ENCODE measurements around the gene TEKT2.

TEKT2 gene

DNA sequence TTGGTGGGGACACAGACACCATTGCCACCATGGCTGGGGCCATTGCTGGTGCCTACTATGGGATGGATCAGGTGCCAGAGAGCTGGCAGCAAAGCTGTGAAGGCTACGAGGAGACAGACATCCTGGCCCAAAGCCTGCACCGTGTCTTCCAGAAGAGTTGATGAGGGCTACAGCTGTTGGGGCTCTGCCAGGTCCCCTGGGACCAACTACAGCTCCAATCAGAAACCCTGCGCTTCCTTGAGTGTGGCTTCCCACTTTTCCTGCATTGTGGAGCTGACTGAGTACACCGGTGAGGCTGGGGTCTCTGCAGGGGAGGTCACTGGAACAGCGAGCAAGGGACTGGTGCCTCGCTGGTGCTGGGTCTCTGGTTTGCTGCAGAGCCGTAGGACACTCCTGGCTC lies 9.3 kb downstream of the TEKT2 start:
- no peaks in the 10 kb centered on the region for H3K9me3 Mint-ChIP-seq
- no peak overlapping the region for H3K4me3 Mint-ChIP-seq
- H3K36me3 Mint-ChIP-seq: peaks cover 78% of the 10 kb centered on the region
- DNase-seq (ENCODE audit: low spot score in 2 of 2): no peak
- ATAC-seq: no peak
- H3K4me1 Mint-ChIP-seq: peaks cover 20% of the 10 kb centered on the region
- peak overlapping the region; percentile 71 for H3K27ac Mint-ChIP-seq

GRCh38 chr1:36093929-36094328 lies 10.0 kb downstream of the TEKT2 start:
- DNase-seq (ENCODE audit: low spot score in 2 of 2) (no peak), ATAC-seq (no peak)
- Mint-ChIP-seq H3K27ac (no peak overlapping the region), H3K4me1 (peaks cover 20% of the 10 kb centered on the region), H3K4me3 (no peak overlapping the region), H3K36me3 (peaks cover 78% of the 10 kb centered on the region), H3K9me3 (no peaks in the 10 kb centered on the region)

DNA sequence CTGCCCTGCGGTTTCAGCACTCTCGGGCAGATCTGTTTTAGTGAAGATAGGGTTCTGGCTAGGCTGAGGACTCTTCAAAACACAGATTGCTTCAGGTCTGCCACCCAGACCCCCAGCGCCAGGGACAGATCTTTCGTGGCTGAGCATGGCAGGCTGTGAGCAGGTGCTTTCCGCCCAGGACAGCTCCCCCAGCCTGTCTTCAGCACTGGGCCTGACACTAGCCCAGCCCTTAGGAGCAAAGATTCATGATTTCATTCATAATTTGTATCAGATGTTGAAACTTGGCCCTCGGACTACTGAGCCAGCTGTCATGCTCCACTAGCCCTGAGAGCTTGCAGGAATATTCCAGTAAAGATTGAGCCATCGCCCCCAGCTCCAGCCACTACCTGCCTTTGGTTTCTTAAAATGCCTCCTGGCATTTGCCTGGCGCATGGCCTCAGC lies 10.7 kb downstream of the TEKT2 start:
- no peak for ATAC-seq
- H3K36me3 Mint-ChIP-seq: peaks cover 73% of the 10 kb centered on the region
- no peak overlapping the region for H3K27ac Mint-ChIP-seq
- no peak overlapping the region for H3K4me3 Mint-ChIP-seq
- H3K9me3 Mint-ChIP-seq: no peaks in the 10 kb centered on the region
- no peak for DNase-seq (ENCODE audit: low spot score in 2 of 2)
- peaks cover 15% of the 10 kb centered on the region for H3K4me1 Mint-ChIP-seq

DNA sequence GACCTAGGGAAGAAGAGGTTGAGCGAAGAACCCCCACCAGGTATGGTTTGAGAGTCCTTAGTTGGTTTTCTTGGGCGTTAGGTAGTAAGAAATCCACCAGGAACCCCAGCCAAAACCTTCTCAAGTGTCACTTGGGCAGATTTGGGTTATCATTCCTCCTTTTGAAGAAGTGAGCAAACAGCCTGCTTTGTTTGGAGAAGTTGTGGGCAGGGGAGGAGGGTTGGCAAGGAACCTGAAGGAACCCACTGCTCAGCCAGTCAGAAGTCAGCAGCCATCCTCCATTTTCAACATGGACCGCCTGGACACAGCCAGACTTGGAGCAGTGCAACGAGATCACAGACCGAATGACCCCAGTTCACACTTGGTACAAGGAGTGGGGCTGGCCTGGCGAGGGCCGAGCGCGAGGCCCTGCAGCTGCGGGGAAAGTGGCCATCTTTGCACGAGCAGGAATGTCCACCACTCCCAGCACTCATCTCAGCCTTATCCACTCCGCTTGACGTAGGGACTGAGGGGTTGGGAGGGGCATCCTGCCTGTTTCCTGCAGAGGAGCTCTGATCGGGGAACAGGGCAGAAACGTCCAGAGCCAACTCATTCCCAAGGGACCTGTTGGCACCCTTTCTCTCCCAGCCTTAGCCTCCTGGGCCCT lies 12.0 kb downstream of the TEKT2 start:
- no peak for ATAC-seq
- Mint-ChIP-seq H3K36me3 (peaks cover 60% of the 10 kb centered on the region), H3K9me3 (no peaks in the 10 kb centered on the region), H3K4me1 (peaks cover 8% of the 10 kb centered on the region), H3K27ac (peak overlapping the region; percentile 63), H3K4me3 (no peak overlapping the region)
- DNase-seq (ENCODE audit: low spot score in 2 of 2): no peak

DNA sequence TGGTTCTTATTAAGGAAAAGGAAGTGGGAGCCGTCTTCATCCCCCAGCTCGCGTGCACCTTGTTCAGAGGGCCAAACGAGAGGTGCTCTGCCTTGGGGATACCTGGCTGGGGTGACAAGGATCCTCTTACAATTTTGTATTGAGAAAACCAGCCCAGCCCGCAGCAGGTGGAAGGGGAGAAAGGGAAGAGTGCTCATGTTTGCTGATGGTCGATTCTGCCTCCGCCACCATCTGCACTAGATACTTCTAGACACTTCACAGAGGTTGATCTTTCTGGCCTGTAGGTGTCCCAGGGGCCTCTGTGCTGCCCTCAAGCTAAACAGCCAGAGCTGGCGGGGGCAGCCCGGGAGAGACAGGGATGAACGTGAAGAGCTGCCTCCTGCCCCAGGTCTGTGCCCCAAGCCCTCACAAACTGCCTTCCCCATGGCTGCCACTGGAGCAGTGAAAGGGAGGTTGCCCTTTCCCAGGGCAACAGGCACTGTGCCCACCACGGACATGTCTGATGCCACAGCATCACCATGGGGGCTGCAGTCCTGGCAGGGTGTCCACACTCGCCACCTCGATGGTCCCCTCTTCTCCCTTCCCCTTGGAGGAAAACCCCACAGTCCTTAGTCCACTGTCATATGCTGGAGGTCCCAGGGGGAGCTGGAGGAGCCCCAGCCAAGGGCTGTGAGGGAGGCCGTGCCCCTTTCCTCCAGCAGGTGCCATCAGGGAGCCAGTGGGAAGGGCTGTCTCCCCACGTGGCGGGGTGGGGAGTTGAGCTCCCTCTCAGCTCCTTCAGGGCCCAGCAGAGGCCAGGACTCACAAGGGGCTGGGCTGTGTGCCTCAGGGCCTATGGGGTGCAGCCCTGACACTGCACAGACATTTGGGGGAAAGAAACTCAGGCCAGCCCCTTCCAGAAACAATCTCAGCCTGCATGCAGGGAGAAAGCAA lies 12.9 kb downstream of the TEKT2 start:
- Mint-ChIP-seq H3K27ac (peak overlapping the region; percentile 63), H3K4me1 (peaks cover under 1% of the 10 kb centered on the region), H3K9me3 (no peaks in the 10 kb centered on the region), H3K4me3 (no peak overlapping the region), H3K36me3 (peaks cover 51% of the 10 kb centered on the region)
- ATAC-seq (peak; percentile 17), DNase-seq (ENCODE audit: low spot score in 2 of 2) (no peak)

- Mint-ChIP-seq H3K27ac (peak overlapping the region; percentile 63), H3K4me3 (no peak overlapping the region), H3K9me3 (no peaks in the 10 kb centered on the region), H3K4me1 (no peaks in the 10 kb centered on the region), H3K36me3 (peaks cover 40% of the 10 kb centered on the region)
- ATAC-seq (no peak), DNase-seq (ENCODE audit: low spot score in 2 of 2) (no peak)
Observed at GRCh38 chr1:36097693-36098585, 14.0 kb downstream of the TEKT2 start.

- Mint-ChIP-seq H3K9me3 (no peaks in the 10 kb centered on the region), H3K4me3 (no peak overlapping the region), H3K4me1 (no peaks in the 10 kb centered on the region), H3K36me3 (peaks cover 31% of the 10 kb centered on the region), H3K27ac (no peak overlapping the region)
- DNase-seq (ENCODE audit: low spot score in 2 of 2): no peak
- ATAC-seq: no peak
Observed at GRCh38 chr1:36098650-36099365, 14.9 kb downstream of the TEKT2 start.

DNA sequence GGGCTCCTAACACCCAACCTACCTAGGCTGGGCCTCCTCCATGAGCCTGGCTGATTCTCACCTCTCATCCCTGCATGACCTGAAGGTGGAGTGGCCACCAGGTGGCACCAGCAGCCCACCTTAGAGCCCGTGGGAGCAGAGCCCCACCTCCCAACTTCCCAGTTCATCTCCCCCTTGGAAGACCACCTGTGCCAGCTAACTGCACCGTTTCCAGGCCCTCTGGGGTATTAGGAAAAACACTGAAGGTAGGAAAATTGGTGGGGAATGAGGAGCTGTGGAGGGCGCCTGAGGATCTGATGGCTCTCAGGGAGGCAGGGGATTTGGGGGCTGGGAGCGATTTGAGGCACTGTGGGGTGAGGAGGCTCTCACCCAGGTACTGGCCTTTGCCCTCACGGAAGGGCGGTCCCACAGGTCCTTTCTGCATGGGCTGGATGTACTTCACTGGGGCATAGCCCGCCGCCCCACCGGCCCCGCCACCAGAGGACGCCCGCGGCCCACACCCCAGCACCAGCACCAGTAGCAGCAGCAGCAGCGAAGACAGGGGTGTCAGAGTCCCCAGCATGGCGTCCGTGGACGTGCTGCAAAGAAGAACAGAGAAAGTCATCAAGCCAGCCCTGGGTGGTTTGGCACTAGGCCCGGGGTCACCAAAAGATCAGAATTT lies 15.9 kb downstream of the TEKT2 start:
- Mint-ChIP-seq H3K36me3 (peaks cover 21% of the 10 kb centered on the region), H3K9me3 (no peaks in the 10 kb centered on the region), H3K4me1 (no peaks in the 10 kb centered on the region), H3K4me3 (no peak overlapping the region), H3K27ac (peak overlapping the region; percentile 74)
- ATAC-seq (peak; percentile 87), DNase-seq (ENCODE audit: low spot score in 2 of 2) (peak; percentile 70 to 87)

- H3K36me3 Mint-ChIP-seq: peaks cover 15% of the 10 kb centered on the region
- no peaks in the 10 kb centered on the region for H3K4me1 Mint-ChIP-seq
- DNase-seq (ENCODE audit: low spot score in 2 of 2) (no peak), ATAC-seq (no peak)
- H3K9me3 Mint-ChIP-seq: no peaks in the 10 kb centered on the region
- H3K4me3 Mint-ChIP-seq: no peak overlapping the region
- H3K27ac Mint-ChIP-seq: no peak overlapping the region
Observed at GRCh38 chr1:36100376-36100775, 16.5 kb downstream of the TEKT2 start.

DNA sequence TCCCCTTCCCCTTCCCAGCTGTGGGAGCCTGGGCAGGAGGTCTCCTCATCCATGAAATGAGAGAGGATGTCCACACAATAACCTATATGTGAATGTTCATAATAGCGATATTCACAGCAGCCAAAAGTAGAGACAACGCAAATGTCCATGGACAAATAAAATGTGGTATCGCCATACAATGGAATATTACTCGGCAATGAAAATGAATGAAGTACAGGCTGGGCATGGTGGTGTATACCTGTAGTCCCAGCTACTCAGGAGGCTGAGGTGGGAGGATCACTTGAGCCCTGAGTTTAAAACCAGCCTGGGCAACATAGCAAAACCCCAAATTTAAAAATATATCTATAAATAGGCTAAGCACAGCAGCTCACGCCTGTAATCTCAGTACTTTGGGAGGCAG lies 17.7 kb downstream of the TEKT2 start:
- no peak overlapping the region for H3K27ac Mint-ChIP-seq
- no peaks in the 10 kb centered on the region for H3K9me3 Mint-ChIP-seq
- H3K36me3 Mint-ChIP-seq: peaks cover 4% of the 10 kb centered on the region
- H3K4me3 Mint-ChIP-seq: no peak overlapping the region
- no peak for DNase-seq (ENCODE audit: low spot score in 2 of 2)
- ATAC-seq: no peak
- no peaks in the 10 kb centered on the region for H3K4me1 Mint-ChIP-seq

GRCh38 chr1:36106269-36106668 lies 22.4 kb downstream of the TEKT2 start:
- Mint-ChIP-seq H3K4me1 (peaks cover 21% of the 10 kb centered on the region), H3K36me3 (no peaks in the 10 kb centered on the region), H3K9me3 (no peaks in the 10 kb centered on the region), H3K27ac (peak overlapping the region; percentile 40), H3K4me3 (no peak overlapping the region)
- DNase-seq (ENCODE audit: low spot score in 2 of 2): no peak
- no peak for ATAC-seq

GRCh38 chr1:36107394-36107793 lies 23.5 kb downstream of the TEKT2 start:
- no peak for DNase-seq (ENCODE audit: low spot score in 2 of 2)
- no peaks in the 10 kb centered on the region for H3K36me3 Mint-ChIP-seq
- H3K9me3 Mint-ChIP-seq: no peaks in the 10 kb centered on the region
- peak overlapping the region; percentile 68 for H3K27ac Mint-ChIP-seq
- H3K4me3 Mint-ChIP-seq: no peak overlapping the region
- H3K4me1 Mint-ChIP-seq: peaks cover 25% of the 10 kb centered on the region
- ATAC-seq: no peak

- no peak overlapping the region for H3K4me3 Mint-ChIP-seq
- ATAC-seq (no peak), DNase-seq (ENCODE audit: low spot score in 2 of 2) (no peak)
- peak overlapping the region; percentile 68 for H3K27ac Mint-ChIP-seq
- H3K9me3 Mint-ChIP-seq: no peaks in the 10 kb centered on the region
- H3K4me1 Mint-ChIP-seq: peaks cover 25% of the 10 kb centered on the region
- H3K36me3 Mint-ChIP-seq: no peaks in the 10 kb centered on the region
Observed at GRCh38 chr1:36108314-36108713, 24.4 kb downstream of the TEKT2 start.

DNA sequence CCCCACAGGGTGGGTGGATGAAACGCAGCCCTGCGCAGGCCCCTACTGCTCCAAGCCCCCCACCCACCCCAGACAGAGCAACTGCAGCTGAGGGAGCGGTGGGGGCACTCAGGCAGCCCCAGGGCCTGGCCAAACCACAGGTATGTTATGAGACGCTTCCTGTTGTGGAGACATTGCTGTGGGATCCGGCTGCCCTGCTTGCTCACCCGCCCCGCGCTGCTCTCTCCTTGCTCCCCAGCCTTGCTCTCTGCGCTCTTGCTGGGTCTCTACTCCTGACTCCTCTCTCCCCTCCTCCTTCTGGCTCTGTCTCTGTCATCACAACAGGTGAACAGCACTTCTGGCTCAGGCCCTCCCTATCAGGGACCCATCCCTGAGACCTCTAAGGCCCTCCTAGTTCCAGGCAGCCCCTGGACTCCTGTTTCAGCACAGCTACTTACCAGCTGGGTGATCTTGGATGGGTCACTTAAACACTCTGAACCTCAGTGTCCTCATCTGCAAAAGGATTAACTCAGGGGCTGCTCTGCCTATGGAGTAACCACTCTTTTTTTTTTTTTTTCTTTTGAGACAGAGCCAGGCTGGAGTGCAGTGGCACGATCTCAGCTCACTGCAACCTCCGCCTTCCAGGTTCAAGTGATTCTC lies 25.3 kb downstream of the TEKT2 start:
- ATAC-seq: peak; percentile 93
- H3K4me3 Mint-ChIP-seq: peak overlapping the region; percentile 25
- H3K4me1 Mint-ChIP-seq: peaks cover 25% of the 10 kb centered on the region
- peak; percentile 34 to 64 for DNase-seq (ENCODE audit: low spot score in 2 of 2)
- H3K9me3 Mint-ChIP-seq: no peaks in the 10 kb centered on the region
- peak overlapping the region; percentile 68 for H3K27ac Mint-ChIP-seq
- no peaks in the 10 kb centered on the region for H3K36me3 Mint-ChIP-seq
